Measurements from ENCODE around the gene CLCN3. TPM values are rescaled to one million over a fixed set of nuclear protein-coding genes. Genes with fewer than 3 reads are reported as not detected.
"Not testable (repeated sequence)": the region's sequence is repeated elsewhere in the genome, so short reads cannot be mapped to it uniquely, and the experiment has no call there.

CLCN3 gene
- total RNA-seq, 1 donor from 2014 or later = 19.6 TPM

DNA sequence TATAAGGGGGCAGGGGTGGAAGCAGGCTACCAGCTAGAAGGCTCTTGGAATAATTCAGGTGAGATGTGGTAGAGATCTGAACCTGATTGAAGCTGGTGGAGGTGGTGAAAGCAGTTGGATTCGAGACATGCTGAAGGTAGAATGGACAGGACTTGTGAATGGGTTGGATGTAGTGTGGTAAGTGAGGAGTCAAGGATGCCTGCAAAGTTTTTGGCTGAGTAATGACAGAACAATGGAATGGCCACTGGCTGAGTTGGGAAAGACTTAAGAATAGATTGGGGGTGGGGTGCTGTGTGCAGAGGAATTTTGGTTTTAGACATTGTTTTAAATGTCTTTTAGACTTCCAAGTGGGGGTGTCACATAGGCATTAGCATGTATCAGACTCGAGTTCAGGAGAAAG is 103.9 kb downstream of the CLCN3 start:
- intact Hi-C loops (cut with DNase I) = no loop called here
- H3K4me1 ChIP-seq = no peaks in the 10 kb centered on the region
- H3K4me3 ChIP-seq = no peak overlapping the region
- H3K9me3 ChIP-seq = no peaks in the 10 kb centered on the region
- H3K27me3 ChIP-seq = no peaks in the 10 kb centered on the region
- peaks cover 0 to 14% of the 10 kb centered on the region in 2 donors for H3K36me3 ChIP-seq
- no peak for DNase-seq (ENCODE audit: extremely low spot score in 2 of 2)
- TF ChIP-seq, protein P1, sequence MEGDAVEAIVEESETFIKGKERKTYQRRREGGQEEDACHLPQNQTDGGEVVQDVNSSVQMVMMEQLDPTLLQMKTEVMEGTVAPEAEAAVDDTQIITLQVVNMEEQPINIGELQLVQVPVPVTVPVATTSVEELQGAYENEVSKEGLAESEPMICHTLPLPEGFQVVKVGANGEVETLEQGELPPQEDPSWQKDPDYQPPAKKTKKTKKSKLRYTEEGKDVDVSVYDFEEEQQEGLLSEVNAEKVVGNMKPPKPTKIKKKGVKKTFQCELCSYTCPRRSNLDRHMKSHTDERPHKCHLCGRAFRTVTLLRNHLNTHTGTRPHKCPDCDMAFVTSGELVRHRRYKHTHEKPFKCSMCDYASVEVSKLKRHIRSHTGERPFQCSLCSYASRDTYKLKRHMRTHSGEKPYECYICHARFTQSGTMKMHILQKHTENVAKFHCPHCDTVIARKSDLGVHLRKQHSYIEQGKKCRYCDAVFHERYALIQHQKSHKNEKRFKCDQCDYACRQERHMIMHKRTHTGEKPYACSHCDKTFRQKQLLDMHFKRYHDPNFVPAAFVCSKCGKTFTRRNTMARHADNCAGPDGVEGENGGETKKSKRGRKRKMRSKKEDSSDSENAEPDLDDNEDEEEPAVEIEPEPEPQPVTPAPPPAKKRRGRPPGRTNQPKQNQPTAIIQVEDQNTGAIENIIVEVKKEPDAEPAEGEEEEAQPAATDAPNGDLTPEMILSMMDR (IDR thresholded peaks at IDR 0.05) = no peak
- TF ChIP-seq POLR2AphosphoS5 (IDR thresholded peaks at IDR 0.05; ENCODE audit: insufficient read depth in 1 of 2, low read depth in 1 of 2) (no peak), POLR2A (IDR thresholded peaks at IDR 0.05) (no peak)
- no peak overlapping the region for H3K27ac ChIP-seq

DNA sequence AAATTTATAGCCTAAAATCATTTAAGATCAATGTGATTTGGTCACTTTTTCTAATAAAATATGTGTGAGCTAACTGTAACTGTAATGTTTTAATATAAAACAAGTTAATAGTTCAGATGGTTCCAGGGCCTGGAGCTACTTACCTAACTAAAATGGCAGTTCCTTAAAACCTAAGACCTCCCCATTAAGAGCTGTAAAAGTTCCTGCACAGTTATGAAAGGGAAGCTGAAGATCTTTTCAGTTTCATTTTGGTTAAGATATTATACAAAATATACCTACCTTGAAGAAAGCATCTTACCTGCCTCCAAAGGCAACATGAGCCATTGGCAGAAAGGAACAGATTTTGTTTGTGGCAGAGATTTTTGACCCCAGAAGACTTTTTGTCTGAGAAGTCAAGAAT is 107.2 kb downstream of the CLCN3 start:
- intact Hi-C loops (cut with DNase I) = no loop called here
- H3K4me3 ChIP-seq = no peak overlapping the region
- peaks cover 0 to 23% of the 10 kb centered on the region in 2 donors for H3K36me3 ChIP-seq
- H3K4me1 ChIP-seq = no peaks in the 10 kb centered on the region
- no peak for DNase-seq (ENCODE audit: extremely low spot score in 2 of 2)
- H3K9me3 ChIP-seq = no peaks in the 10 kb centered on the region
- TF ChIP-seq POLR2A (IDR thresholded peaks at IDR 0.05) (no peak), POLR2AphosphoS5 (IDR thresholded peaks at IDR 0.05; ENCODE audit: insufficient read depth in 1 of 2, low read depth in 1 of 2) (no peak)
- TF ChIP-seq, protein P1 (IDR thresholded peaks at IDR 0.05) = no peak
- no peaks in the 10 kb centered on the region for H3K27me3 ChIP-seq
- no peak overlapping the region for H3K27ac ChIP-seq

DNA sequence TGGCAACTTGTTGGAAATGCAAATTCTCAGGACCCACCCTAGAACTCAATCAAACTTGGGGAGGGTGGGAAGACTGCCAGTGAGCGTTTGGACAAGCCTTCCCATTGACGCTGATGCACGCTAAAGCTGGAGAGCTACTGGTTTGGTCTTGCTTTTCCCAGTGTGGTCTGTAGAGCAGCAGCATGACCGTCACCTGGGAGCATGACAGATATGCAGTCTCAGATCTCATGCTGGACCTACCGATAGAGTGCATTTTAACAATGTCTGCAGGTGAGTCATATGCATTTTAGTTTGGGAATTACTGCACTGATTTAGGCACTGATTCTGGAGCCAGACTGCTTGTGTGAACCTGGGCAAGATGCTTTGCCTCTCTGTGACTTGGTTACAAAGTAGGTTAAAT is 110.2 kb downstream of the CLCN3 start:
- H3K4me3 ChIP-seq = no peak overlapping the region
- intact Hi-C loops (cut with DNase I) = no loop called here
- H3K36me3 ChIP-seq = peaks cover 0 to 23% of the 10 kb centered on the region in 2 donors
- no peaks in the 10 kb centered on the region for H3K9me3 ChIP-seq
- TF ChIP-seq POLR2A (IDR thresholded peaks at IDR 0.05) (no peak), POLR2AphosphoS5 (IDR thresholded peaks at IDR 0.05; ENCODE audit: insufficient read depth in 1 of 2, low read depth in 1 of 2) (no peak)
- TF ChIP-seq, protein P1 (IDR thresholded peaks at IDR 0.05) = no peak
- DNase-seq (ENCODE audit: extremely low spot score in 2 of 2) = no peak
- H3K27ac ChIP-seq = no peak overlapping the region
- H3K4me1 ChIP-seq = no peaks in the 10 kb centered on the region
- H3K27me3 ChIP-seq = no peaks in the 10 kb centered on the region

DNA sequence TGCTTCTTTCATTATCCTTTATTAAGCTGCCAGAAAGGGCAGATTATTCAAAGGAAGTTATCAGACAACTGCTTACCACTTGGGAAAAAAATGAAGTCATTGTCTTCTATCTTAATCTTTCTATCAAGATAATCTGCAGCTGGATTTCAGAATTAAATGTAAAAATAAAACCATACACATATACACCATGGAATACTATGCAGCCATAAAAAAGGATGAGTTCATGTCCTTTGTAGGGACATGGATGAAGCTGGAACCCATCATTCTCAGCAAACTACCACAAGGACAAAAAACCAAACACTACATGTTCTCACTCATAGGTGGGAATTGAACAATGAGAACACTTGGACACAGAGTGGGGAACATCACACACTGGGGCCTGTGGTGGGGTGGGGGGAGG is 118.2 kb downstream of the CLCN3 start:
- H3K27ac ChIP-seq; DNase-seq (ENCODE audit: extremely low spot score in 2 of 2); H3K4me3 ChIP-seq; H3K9me3 ChIP-seq; H3K36me3 ChIP-seq; intact Hi-C loops (cut with DNase I); H3K4me1 ChIP-seq; H3K27me3 ChIP-seq: not testable (repeated sequence)

DNA sequence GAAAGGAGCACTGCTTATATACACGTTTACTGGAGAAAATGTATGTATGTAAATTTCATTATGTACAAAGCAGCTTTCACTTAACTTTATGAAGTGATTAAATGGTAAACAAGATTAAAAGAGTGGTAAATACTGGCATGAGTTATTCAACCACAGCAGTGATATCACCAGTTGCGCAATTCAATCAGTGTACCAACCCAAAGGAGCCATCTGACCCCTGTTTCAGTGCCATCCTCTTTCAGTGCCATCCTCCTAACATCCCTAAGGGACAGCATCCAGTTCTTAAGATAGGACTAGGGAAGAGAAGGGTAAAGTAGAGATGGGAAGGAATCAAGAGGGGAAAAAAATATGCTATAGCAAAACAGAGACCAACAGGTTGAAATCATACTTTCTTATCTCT is 121.2 kb downstream of the CLCN3 start:
- H3K27ac ChIP-seq = no peak overlapping the region
- no peaks in the 10 kb centered on the region for H3K9me3 ChIP-seq
- H3K4me3 ChIP-seq = no peak overlapping the region
- no peak for TF ChIP-seq POLR2AphosphoS5 (IDR thresholded peaks at IDR 0.05; ENCODE audit: insufficient read depth in 1 of 2, low read depth in 1 of 2)
- TF ChIP-seq POLR2A (IDR thresholded peaks at IDR 0.05) = no peak
- TF ChIP-seq, protein P1 (IDR thresholded peaks at IDR 0.05) = no peak
- peaks cover 0 to 5% of the 10 kb centered on the region in 2 donors for H3K36me3 ChIP-seq
- H3K4me1 ChIP-seq = peaks cover 5% of the 10 kb centered on the region
- no peak for DNase-seq (ENCODE audit: extremely low spot score in 2 of 2)
- intact Hi-C loops (cut with DNase I) = no loop called here
- H3K27me3 ChIP-seq = no peaks in the 10 kb centered on the region

DNA sequence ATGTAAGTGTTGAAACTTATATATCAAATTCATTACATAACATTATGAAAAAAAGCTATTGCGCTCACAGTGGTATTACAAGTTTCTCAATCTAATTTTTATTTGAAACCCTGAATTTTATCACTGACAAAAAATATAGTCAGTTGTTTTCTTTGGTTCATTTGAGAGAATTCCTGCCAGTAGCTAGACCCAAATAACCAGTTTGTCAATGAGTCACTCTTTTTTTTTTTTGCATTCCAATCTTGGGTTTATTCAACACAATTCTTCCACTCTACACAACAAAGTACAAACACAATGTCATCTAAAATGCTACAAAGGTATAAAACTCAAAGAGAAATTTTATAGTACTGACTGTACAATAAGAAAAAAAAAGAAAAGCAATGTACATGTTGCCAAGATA is 124.2 kb downstream of the CLCN3 start:
- no peak for DNase-seq (ENCODE audit: extremely low spot score in 2 of 2)
- no peak overlapping the region for H3K4me3 ChIP-seq
- H3K27me3 ChIP-seq = no peaks in the 10 kb centered on the region
- TF ChIP-seq POLR2A (IDR thresholded peaks at IDR 0.05) = no peak
- TF ChIP-seq, protein P1 (IDR thresholded peaks at IDR 0.05) = no peak
- TF ChIP-seq POLR2AphosphoS5 (IDR thresholded peaks at IDR 0.05; ENCODE audit: insufficient read depth in 1 of 2, low read depth in 1 of 2) = no peak
- peaks cover 0 to 5% of the 10 kb centered on the region in 2 donors for H3K36me3 ChIP-seq
- H3K4me1 ChIP-seq = peaks cover 5% of the 10 kb centered on the region
- no peaks in the 10 kb centered on the region for H3K9me3 ChIP-seq
- H3K27ac ChIP-seq = no peak overlapping the region
- intact Hi-C loops (cut with DNase I) = no loop called here

Measured in vagina (tissue), 2 donors.